Measurements from ENCODE around the gene FRMD4A.
"Not testable (repeated sequence)": the region's sequence is repeated elsewhere in the genome, so short reads cannot be mapped to it uniquely, and the experiment has no call there.

FRMD4A gene

DNA sequence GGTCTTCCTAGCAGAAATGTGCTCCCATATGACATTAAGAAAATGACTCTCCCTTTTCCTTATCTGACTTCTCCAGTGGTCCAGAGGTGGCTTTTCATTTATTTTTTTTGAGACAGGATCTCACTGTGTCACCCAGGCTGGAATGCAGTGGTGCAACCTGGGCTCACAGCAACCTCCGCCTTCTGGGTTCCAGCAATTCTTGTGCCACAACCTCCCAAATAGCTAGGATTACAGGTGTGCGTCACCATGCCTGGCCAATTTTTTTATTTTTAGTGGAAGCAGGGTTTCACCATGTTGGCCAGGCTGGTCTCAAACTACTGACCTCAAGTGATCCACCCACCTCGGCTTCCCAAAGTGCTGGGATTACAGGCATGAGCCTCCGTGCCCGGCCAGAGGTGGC, 563.6 kb downstream of the FRMD4A start:
- not testable (repeated sequence) for DNase-seq

GRCh38 chr10:13765641-13766341, 564.9 kb downstream of the FRMD4A start:
- DNase-seq = no peak

DNA sequence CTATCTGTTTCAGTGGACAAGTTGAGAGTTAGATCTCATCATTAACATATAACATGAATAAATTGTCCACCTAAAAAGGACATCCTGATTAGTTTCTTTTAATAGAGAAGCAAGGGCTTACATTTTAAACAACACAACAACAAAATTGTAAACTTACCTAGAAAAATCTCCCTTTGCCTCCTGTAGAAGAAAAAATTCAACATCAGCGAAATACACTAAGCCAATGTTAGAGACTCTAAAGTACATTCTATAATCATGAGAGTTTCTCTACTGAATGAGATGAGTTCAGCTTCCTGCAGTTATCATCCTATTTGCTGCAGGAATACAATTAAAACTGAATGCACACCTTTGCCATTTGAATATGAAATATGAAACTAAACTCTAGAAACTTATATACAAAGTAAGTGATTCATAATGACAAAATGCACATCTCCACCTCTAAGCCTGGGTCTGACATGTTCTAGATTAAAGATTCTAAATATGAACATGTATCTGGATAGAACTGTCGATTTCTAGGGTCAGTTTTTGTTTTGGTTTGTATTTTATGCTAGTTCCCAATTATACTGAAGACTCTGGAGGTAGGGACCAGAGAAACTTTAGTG, 569.1 kb downstream of the FRMD4A start:
- DNase-seq = no peak

DNA sequence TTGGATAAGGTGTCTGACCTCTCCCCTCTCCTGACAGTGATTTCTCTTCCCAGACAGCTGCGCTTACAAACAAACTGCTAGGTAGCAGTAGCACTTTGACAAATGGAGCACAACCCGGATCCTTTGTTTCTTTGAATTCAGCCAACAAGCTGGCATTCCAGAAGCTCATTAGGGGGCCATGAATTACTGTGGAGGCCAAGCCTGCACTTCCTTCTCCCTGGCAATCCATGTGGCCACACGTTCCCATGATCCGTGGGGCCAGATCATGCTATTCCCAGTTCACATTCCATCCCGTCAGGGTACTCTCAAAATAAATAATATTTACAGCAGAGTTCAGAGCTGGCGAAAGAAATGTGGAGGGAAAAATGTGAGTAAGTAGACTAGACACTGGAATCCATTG, 571.6 kb downstream of the FRMD4A start:
- DNase-seq = no peak

- no peak for DNase-seq
Measured at GRCh38 chr10:13758756-13759155, 572.0 kb downstream of the FRMD4A start.

GRCh38 chr10:13758312-13758711, 572.4 kb downstream of the FRMD4A start:
- no peak for DNase-seq

GRCh38 chr10:13754277-13754676, 576.4 kb downstream of the FRMD4A start:
- no peak for DNase-seq

DNA sequence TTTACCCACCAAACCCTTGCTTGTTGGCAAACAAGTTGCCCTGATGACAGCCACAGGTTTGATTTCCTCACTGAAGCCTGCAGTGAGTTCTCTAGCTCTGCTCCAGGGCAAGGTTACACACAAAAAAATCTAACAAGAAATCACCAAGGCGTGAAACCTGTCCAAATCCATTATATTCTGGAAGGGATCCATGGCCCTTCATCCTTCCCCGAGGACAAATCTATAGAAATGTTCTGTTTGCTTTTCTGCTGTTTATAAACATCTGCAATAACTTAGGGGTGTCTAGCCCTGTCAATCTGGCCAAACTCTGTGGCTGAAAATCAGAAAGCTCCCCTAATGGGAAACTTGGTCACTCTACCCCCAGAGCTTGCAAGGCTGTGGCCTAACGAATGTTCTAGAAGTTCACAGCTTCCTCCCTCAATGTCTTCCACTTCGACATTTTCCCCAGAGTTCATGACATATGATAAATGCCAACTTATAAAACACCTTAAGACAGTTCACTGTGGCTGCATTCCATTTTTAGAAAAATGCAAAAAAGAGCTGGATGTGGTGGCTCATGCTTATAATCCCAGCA, 579.4 kb downstream of the FRMD4A start:
- no peak for DNase-seq

- no peak for DNase-seq
Measured at GRCh38 chr10:13750299-13751190, 580.2 kb downstream of the FRMD4A start.

GRCh38 chr10:13745271-13745670, 585.5 kb downstream of the FRMD4A start:
- DNase-seq = no peak

GRCh38 chr10:13743963-13744362, 586.8 kb downstream of the FRMD4A start:
- DNase-seq = no peak

GRCh38 chr10:13743101-13743693, 587.5 kb downstream of the FRMD4A start:
- no peak for DNase-seq

DNA sequence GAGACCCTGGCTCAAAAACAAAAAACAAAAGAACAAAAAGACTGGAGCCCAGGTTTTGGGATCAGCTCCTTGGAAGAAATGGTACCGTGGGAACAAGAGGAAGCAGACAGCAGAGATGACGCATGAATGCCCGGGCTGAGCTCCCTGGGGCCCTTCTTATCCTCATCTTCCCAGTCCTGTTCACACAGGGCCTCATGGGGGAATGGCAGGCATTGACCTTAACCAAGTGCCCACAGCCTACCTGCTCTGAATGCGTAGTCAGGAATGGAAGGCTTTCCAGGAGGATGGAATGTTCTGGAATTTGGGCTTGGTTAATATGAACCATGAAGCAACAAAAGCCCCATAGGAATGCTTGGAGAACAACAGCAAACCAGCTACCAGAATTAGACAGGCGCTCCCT, 589.3 kb downstream of the FRMD4A start:
- DNase-seq = no peak

DNA sequence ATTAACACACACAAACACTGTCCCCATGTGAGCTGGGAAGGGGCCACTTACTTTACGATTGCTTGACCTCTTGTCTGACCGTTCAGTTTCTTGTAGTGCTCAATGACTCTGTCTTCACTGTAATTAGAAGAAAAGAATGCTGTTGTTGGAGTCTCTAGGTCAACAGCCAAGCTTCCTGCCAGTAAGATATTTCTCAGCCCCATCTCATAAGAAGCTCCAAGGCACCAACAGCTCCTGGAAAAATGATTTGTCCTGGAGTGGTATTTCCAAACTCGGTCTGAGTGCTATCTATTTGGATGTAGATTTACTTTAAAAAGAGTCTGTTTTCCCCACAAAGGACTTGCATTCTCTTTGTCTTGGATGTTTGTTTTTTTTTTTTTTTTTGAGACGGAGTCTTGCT, 590.3 kb downstream of the FRMD4A start:
- no peak for DNase-seq

DNA sequence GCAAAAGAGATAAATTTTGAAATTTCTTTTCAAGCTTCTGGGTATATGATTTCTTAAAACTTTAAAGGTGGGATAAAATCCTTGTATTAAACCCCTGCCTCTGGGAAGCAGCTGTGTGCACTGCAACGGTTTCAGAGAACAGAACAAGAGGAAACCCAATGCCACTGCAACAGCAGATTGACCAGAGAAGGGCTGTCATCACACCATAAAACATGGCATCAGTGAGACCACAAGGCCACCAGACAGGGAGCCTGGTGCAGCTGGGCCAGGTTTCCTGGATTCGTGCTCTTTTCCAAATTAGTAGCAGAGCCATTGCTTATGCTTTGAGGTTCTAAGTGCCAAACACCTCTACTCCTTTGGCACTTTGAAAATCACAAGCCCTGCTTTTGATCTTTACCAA, 591.5 kb downstream of the FRMD4A start:
- no peak for DNase-seq

- DNase-seq = no peak
Measured at GRCh38 chr10:13736506-13736905, 594.2 kb downstream of the FRMD4A start.

DNA sequence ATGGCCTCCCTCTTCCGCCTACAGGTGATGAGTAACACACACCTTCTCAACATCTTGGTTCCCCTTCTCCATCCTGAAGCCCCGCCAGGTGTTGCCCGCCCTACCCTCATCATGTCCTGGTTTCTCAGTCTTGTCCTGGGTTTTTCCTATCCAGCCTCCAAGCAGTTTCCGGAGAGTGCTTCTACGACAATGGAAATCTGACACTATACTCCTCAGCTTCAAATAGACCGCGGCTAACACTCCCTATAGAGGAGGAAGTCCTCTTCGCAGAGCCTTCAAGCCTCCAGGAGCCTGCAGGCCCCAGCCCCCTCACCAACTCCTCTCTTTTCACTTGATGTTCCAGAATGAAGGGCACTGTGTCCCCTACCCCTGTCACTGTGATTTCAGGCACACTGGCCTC, 596.6 kb downstream of the FRMD4A start:
- DNase-seq = no peak

DNA sequence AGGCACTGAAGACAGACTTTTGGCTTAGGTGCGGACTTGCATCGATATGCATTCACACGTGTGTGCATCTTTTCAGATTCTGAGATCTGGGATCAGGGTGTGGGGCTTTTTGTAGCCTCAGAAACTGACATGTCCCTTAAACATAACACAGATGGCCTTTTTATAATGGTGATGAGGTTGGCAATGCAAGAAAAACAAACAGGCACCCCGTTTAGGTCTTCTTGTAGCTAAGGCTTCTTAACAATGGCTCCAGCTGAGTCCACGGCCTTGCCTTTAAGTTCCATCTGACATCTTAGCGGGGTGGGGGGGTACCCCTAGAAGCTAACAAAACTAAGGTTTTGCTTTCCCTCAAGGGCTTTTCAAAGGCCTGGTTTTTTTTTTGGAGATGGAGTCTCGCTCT, 597.7 kb downstream of the FRMD4A start:
- no peak for DNase-seq

DNA sequence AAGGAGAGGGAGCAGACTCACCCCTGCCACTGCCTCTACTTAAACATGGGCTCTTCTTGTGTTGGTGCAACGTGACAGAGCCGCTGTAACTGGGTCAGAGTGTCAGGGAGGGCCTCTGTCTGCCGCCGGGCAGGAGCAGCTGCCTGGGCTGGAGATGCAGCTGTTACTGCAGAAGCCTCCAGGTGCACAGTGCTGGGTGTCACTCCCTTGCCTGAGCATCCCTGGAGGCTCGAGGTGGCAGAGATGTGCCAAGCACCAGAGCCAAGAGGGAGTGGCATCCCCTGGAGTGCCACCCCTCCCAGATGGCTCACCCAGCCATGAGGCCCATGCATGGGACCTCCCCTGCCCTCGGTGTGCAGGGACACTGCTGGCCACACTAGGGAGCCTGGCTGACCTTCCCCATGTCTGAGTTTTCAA, 598.3 kb downstream of the FRMD4A start:
- DNase-seq = no peak

DNA sequence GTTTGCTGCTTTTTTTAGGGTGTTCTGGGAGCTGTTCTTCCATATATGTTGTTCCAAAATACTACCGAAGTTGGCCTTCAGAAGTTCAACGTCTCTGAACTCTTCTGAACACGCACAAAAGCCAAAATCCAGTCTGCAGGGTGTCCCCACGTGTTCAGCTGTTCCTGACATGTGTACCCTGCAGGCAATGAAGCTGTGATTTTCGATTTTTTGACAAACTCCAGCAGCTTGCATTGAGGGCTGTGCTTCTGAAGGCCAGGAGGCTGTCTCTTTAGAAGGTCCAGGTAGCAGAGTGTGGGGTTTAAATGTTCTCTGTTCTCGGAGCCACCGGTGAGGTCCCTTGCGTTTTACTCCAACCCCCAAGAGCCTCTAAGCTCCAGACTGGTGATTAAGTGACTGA, 598.9 kb downstream of the FRMD4A start:
- DNase-seq = no peak

GRCh38 chr10:13730956-13731355, 599.8 kb downstream of the FRMD4A start:
- DNase-seq = no peak

- no peak for DNase-seq
Measured at GRCh38 chr10:13730306-13730652, 600.4 kb downstream of the FRMD4A start.

- DNase-seq = no peak
Measured at GRCh38 chr10:13729586-13730305, 601.0 kb downstream of the FRMD4A start.

All from NCI-H2029 treated with DMSO at 0.1 percent for 48 hours (cell line).